Osteoblast (primary cell): ENCODE results near the gene TBC1D9B. TPM values are rescaled to one million over a fixed set of nuclear protein-coding genes. Genes with fewer than 3 reads are reported as not detected.

ENCODE experiments used
- DNase-seq: peaks from one replicate; pipeline ENCODE4 v3.0.0; 2011; ENCODE audit warnings: low spot score, mixed read lengths; ENCODE audit not compliant: insufficient read length; ENCODE audit errors: missing footprints
- H2AFZ ChIP-seq: 2 replicates; pipeline ENCODE4 v1.6.0; 2011; ENCODE audit warnings: mild to moderate bottlenecking, low read length
- H3K27ac ChIP-seq: 2 replicates; pipeline ENCODE4 v1.5.1; 2011; ENCODE audit warnings: mild to moderate bottlenecking, low read depth, low read length, moderate library complexity
- H3K27me3 ChIP-seq: 2 replicates; pipeline ENCODE4 v1.6.0; 2012; ENCODE audit warnings: mild to moderate bottlenecking, control low read depth, inconsistent platforms, low read length, moderate library complexity; ENCODE audit not compliant: insufficient read depth
- H3K36me3 ChIP-seq: 2 replicates; pipeline ENCODE4 v1.5.1; 2011; ENCODE audit warnings: mild to moderate bottlenecking, low read length, control low read depth, moderate library complexity; ENCODE audit not compliant: insufficient read depth
- H3K4me1 ChIP-seq: 2 replicates; pipeline ENCODE4 v1.5.1; 2011; ENCODE audit warnings: mild to moderate bottlenecking, low read length, control low read depth, moderate library complexity; ENCODE audit not compliant: insufficient read depth
- H3K4me2 ChIP-seq: 2 replicates; pipeline ENCODE4 v1.6.0; 2011; ENCODE audit warnings: mild to moderate bottlenecking, low read length; ENCODE audit not compliant: insufficient read depth
- H3K4me3 ChIP-seq: fragments of 200-600 bp; sonication (generic); 3 replicates; pipeline ENCODE4 v1.5.1; 2012; ENCODE audit warnings: mild to moderate bottlenecking, low read length, inconsistent platforms; ENCODE audit not compliant: insufficient read depth
- H3K79me2 ChIP-seq: 2 replicates; pipeline ENCODE4 v1.6.0; 2012; ENCODE audit warnings: mild to moderate bottlenecking, low read length, control low read depth, inconsistent platforms; ENCODE audit not compliant: insufficient read depth
- H3K9me3 ChIP-seq: 2 replicates; pipeline ENCODE4 v1.5.1; 2011; ENCODE audit warnings: low read depth, low read length, control low read depth
- H4K20me1 ChIP-seq: 2 replicates; pipeline ENCODE4 v1.6.0; 2012; ENCODE audit warnings: mild to moderate bottlenecking, low read length, control low read depth; ENCODE audit not compliant: insufficient read depth
- total RNA-seq: library from RNA; depleted of rRNA; stranded (reverse); fragments of >200 nt; gene quantifications from 2 replicates; pipeline ENCODE4 v1.2.3, GENCODE V29; 2012
- TF ChIP-seq, protein P1 (sequence below): IDR thresholded peaks from 2 replicates; pipeline ENCODE4 v1.5.1; 2011; ENCODE audit warnings: mild to moderate bottlenecking, low read depth, low read length, moderate library complexity; ENCODE audit errors: extremely low read depth

TBC1D9B gene
- total RNA-seq, 1 donor: 89.4 TPM

DNA sequence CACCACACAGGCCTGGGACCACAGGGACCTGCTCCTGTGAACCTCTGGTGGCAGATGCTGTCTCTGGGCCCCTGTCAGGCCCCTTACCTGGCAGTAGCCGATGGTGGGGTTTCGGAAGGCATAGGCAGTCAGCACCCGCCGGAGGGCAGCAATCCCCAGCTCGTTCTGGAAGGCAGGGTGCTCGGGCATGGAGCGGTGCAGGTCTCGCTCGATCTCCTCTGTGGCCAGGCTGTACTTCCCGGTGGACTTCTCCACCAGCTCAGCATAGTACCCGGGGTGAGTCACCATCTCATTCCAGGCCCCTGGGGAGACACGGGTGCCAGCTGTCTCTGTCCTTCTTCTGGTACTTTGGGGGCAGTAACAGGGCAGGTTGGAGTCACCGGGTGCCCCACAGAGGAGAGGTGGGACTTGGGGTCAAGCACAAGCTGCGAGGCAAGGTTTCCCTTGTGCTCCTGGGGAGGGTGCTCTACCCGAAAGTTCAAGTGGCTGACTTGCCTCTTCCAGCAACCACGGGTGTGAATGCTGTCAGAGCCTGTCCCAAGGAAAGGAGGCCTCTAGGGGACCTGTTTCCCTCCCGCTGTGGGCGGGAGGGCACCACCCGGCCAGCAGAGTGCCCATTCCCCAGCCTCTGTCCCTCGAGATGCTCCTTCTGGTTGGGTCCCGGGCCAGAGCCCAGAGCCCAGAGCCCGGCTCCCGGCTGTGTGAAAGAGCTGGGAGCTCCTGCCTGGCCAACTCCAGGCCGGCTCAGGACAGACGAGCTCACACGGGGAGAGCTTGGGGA is 29.3 kb downstream of the TBC1D9B start:
- no peaks in the 10 kb centered on the region for H4K20me1 ChIP-seq
- H3K4me2 ChIP-seq: no peak overlapping the region
- TF ChIP-seq, protein P1, sequence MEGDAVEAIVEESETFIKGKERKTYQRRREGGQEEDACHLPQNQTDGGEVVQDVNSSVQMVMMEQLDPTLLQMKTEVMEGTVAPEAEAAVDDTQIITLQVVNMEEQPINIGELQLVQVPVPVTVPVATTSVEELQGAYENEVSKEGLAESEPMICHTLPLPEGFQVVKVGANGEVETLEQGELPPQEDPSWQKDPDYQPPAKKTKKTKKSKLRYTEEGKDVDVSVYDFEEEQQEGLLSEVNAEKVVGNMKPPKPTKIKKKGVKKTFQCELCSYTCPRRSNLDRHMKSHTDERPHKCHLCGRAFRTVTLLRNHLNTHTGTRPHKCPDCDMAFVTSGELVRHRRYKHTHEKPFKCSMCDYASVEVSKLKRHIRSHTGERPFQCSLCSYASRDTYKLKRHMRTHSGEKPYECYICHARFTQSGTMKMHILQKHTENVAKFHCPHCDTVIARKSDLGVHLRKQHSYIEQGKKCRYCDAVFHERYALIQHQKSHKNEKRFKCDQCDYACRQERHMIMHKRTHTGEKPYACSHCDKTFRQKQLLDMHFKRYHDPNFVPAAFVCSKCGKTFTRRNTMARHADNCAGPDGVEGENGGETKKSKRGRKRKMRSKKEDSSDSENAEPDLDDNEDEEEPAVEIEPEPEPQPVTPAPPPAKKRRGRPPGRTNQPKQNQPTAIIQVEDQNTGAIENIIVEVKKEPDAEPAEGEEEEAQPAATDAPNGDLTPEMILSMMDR: no peak
- H3K36me3 ChIP-seq: peaks cover 38% of the 10 kb centered on the region
- no peaks in the 10 kb centered on the region for H3K79me2 ChIP-seq
- H3K27ac ChIP-seq: no peak overlapping the region
- no peaks in the 10 kb centered on the region for H3K27me3 ChIP-seq
- no peak overlapping the region for H2AFZ ChIP-seq
- no peak overlapping the region for H3K4me3 ChIP-seq
- no peaks in the 10 kb centered on the region for H3K4me1 ChIP-seq
- DNase-seq: peak; percentile 93
- peaks cover 4% of the 10 kb centered on the region for H3K9me3 ChIP-seq

DNA sequence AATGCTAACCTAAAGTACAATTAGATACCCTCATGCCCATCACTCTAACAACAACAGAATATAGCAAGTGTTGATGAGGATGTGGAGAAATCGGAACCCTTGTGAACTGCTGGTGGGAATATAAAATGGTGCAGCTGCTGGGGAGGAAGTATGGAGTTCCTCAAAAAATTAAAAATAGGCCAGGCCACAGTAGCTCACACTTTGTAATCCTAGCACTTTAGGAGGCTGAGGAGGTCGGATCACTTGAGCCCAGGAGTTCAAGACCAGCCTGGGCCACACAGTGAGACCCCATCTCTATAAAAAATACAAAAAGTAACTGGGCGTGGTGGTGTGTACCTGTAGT is 31.1 kb downstream of the TBC1D9B start:
- TF ChIP-seq, protein P1: no peak
- no peak overlapping the region for H3K4me3 ChIP-seq
- DNase-seq: no peak
- H3K27me3 ChIP-seq: no peaks in the 10 kb centered on the region
- H3K9me3 ChIP-seq: no peaks in the 10 kb centered on the region
- no peak overlapping the region for H3K4me2 ChIP-seq
- no peak overlapping the region for H2AFZ ChIP-seq
- H4K20me1 ChIP-seq: no peaks in the 10 kb centered on the region
- no peak overlapping the region for H3K27ac ChIP-seq
- H3K36me3 ChIP-seq: peaks cover 44% of the 10 kb centered on the region
- no peaks in the 10 kb centered on the region for H3K79me2 ChIP-seq
- H3K4me1 ChIP-seq: no peaks in the 10 kb centered on the region

DNA sequence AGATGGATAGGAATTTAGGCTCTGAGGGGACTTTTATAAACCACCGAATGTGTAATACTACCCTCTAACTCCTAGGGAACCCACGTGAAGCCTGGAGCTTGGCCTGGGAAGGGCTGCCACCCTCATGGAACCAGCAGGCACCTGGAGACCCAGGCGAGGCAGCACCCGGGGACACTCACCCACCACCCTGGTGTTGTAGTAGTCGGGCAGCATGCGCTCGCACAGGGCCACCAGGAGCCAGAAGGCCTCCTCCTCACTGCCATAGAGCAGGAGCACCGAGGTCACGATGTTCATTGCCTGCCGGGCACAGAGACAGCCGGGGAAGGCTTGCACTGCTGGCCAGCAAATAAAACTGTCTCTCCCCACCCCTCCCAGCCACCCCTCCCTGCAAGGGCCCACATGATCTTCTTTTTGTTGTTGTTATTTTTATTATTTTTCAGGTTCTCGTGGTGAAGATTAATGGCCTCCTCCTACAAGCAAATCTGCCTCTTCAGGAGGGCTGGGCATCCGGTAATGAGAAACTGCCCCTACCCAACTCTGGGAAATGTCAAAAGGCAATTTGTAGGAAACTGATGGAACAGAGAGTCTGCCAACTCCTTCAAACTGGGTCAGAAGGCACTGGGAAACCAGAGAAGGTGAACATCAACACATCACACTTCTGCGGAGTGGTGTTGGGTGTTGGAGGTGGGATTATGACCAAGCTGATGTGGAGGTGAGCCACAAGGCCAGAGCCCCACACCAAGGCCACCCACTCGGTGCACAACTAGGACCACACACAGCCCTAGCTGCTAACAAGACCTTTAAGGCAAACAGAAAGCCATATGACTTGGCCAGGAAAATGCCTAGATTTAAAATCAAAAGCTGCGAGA is 31.7 kb downstream of the TBC1D9B start:
- Histone ChIP-seq H3K27ac (no peak overlapping the region), H3K27me3 (no peaks in the 10 kb centered on the region), H4K20me1 (no peaks in the 10 kb centered on the region), H3K36me3 (peaks cover 50% of the 10 kb centered on the region), H3K79me2 (no peaks in the 10 kb centered on the region), H2AFZ (no peak overlapping the region), H3K4me3 (no peak overlapping the region), H3K9me3 (no peaks in the 10 kb centered on the region), H3K4me2 (no peak overlapping the region), H3K4me1 (no peaks in the 10 kb centered on the region)
- TF ChIP-seq, protein P1: no peak
- peak; percentile 66 for DNase-seq
